Astrocyte (in vitro differentiated cells and primary cell): ENCODE measurements around the gene SHB.

Experiments
- CTCF ChIP-seq: IDR thresholded peaks from 2 replicates; pipeline ENCODE4 v1.5.1; 2011; ENCODE audit warnings: low read depth, mild to moderate bottlenecking, inconsistent platforms, low read length, moderate library complexity; ENCODE audit not compliant: insufficient read depth
- EZH2 ChIP-seq: IDR thresholded peaks from 2 replicates; pipeline ENCODE4 v1.6.1; 2012; ENCODE audit warnings: mild to moderate bottlenecking, low read length, inconsistent platforms; ENCODE audit not compliant: insufficient read depth

GRCh38 chr9:38044706-38045105 is 24.3 kb downstream of the SHB start:
- TF ChIP-seq CTCF (no peak), EZH2 (no peak)
